Thymus (tissue), 14 donors: ENCODE measurements around the gene BDKRB1. TPM values are rescaled to one million over a fixed set of nuclear protein-coding genes. Genes with fewer than 3 reads are reported as not detected.

Experiments used
- DNase-seq, 9 donors: peaks; one replicate each; pipeline ENCODE4 v3.0.0-alpha.2; 2013; ENCODE audit warnings: low spot score in 9 of 9, low read depth in 6 of 9, missing footprints in 1 of 9
- H3K27ac ChIP-seq, 2 donors: one replicate each; pipeline ENCODE4 v1.5.1; 2013; ENCODE audit warnings: control low read depth in 1 of 2, low read depth in 1 of 2, low read length in 1 of 2, mild to moderate bottlenecking in 1 of 2, moderate library complexity in 1 of 2
- H3K27me3 ChIP-seq, 2 donors: one replicate each; pipeline ENCODE4 v1.5.1; 2013; ENCODE audit warnings: low read length in 1 of 2; ENCODE audit not compliant: control insufficient read depth in 2 of 2, insufficient read depth in 1 of 2
- H3K36me3 ChIP-seq, 2 donors: one replicate each; pipeline ENCODE4 v1.5.1; 2013; ENCODE audit warnings: low read length in 1 of 2, mild to moderate bottlenecking in 1 of 2, moderate library complexity in 1 of 2; ENCODE audit not compliant: control insufficient read depth in 2 of 2, insufficient read depth in 2 of 2
- H3K4me1 ChIP-seq, 2 donors: one replicate each; pipeline ENCODE4 v1.5.1; 2013; ENCODE audit warnings: low read length in 2 of 2; ENCODE audit not compliant: control insufficient read depth in 2 of 2, insufficient read depth in 2 of 2
- H3K4me3 ChIP-seq, 2 donors: one replicate each; pipeline ENCODE4 v1.5.1; 2013; ENCODE audit warnings: low read length in 2 of 2, control low read depth in 1 of 2, mild to moderate bottlenecking in 1 of 2
- H3K9me3 ChIP-seq, 2 donors: one replicate each; pipeline ENCODE4 v1.5.1; 2013; ENCODE audit warnings: low read length in 1 of 2, mild to moderate bottlenecking in 1 of 2; ENCODE audit not compliant: control insufficient read depth in 2 of 2, insufficient read depth in 1 of 2
- WGBS: extraction: QIAGEN DNeasy Blood & Tissue Kit; methylation state at CpG from one replicate; pipeline ENCODE4 v1.1.7; 2013; 5-methylcytosine and 5-hydroxymethylcytosine counted together
- long read RNA-seq, 10 donors: transcript quantifications; one replicate each; lab custom pipeline, GENCODE V29; 2026
- polyA plus RNA-seq: library from polyadenylated mRNA; stranded (reverse); fragments of 200-250 nt; gene quantifications from one replicate; pipeline ENCODE4 v1.2.3, GENCODE V29; 2013
- total RNA-seq: library from RNA; stranded (reverse); fragments of 120-200 nt; gene quantifications from one replicate; pipeline ENCODE4 v1.2.4, GENCODE V29; 2013
- donor health status: healthy.

Gene BDKRB1
- total RNA-seq, result 0.05 TPM
- polyA plus RNA-seq, result 0.62 TPM
- long read RNA-seq, donor 1, result 0 reads
- long read RNA-seq, donor 2, result 0 reads
- long read RNA-seq, donor 3, result 0 reads
- long read RNA-seq, donor 4, result 0 reads
- long read RNA-seq, donor 5, result 0 reads
- long read RNA-seq, donor 6, result 0 reads
- long read RNA-seq, donor 7, result 0 reads
- long read RNA-seq, donor 8, result 0 reads
- long read RNA-seq, donor 9, result 0 reads
- long read RNA-seq, donor 10, result 0 reads

- Histone ChIP-seq H3K36me3 (no peaks in the 10 kb centered on the region), H3K27me3 (peaks cover 0 to 6% of the 10 kb centered on the region in 2 donors), H3K27ac (no peak within 1 kb of the TSS), H3K9me3 (no peaks in the 10 kb centered on the region), H3K4me3 (no peak within 1 kb of the TSS), H3K4me1 (no peaks in the 10 kb centered on the region)
- 87% methylated on average over 12 of the region's 12 CpGs for WGBS
- no peak for DNase-seq
These were observed at the start of gene BDKRB1 for GRCh38 chr14:96255501-96256366. BDKRB1 (plus strand) TSS chr14:96256210; CDS start chr14:96263683, 7,473 bp downstream.

GRCh38 chr14:96206461-96206860, 49.5 kb upstream of the BDKRB1 start:
- Histone ChIP-seq H3K4me3 (no peak overlapping the region), H3K36me3 (no peaks in the 10 kb centered on the region), H3K4me1 (peaks cover 0 to 3% of the 10 kb centered on the region in 2 donors), H3K9me3 (no peaks in the 10 kb centered on the region), H3K27me3 (peaks cover 10 to 45% of the 10 kb centered on the region in 2 donors), H3K27ac (no peak overlapping the region)
- 86% methylated on average over 8 of the region's 8 CpGs for WGBS
- DNase-seq, result no peak

- H3K4me3 ChIP-seq, result no peak overlapping the region
- WGBS, result 97% methylated on average over 5 of the region's 5 CpGs
- no peaks in the 10 kb centered on the region for H3K9me3 ChIP-seq
- peaks cover 0 to 3% of the 10 kb centered on the region in 2 donors for H3K4me1 ChIP-seq
- H3K36me3 ChIP-seq, result no peaks in the 10 kb centered on the region
- H3K27me3 ChIP-seq, result peaks cover 10 to 39% of the 10 kb centered on the region in 2 donors
- no peak overlapping the region for H3K27ac ChIP-seq
- no peak for DNase-seq
These were observed 48.3 kb upstream of the BDKRB1 start for GRCh38 chr14:96207686-96208085.

DNA sequence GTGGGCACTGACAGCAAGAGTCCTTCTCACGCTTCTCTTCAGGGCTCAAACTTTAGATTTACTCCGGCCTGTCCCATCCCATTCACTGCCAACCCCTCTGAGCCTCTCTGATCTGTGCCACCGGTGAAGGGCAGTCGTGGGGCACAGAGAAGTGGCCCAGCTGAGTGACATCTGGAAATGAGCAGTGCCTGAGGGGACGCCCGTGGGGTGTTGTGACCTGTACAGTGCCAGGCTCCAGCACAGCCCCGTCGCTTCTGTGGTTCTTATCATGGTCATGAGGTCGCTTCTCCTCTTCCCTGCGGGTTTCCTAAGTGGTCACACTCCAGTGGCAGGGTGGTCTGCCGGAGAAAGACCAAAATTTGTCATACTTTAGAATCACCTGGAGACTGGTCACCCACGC, 47.3 kb upstream of the BDKRB1 start:
- 89% methylated on average over 12 of the region's 12 CpGs for WGBS
- H3K27me3 ChIP-seq, result peaks cover 8 to 30% of the 10 kb centered on the region in 2 donors
- H3K27ac ChIP-seq, result no peak overlapping the region
- no peaks in the 10 kb centered on the region for H3K9me3 ChIP-seq
- H3K4me1 ChIP-seq, result peaks cover 0 to 3% of the 10 kb centered on the region in 2 donors
- no peak overlapping the region for H3K4me3 ChIP-seq
- no peaks in the 10 kb centered on the region for H3K36me3 ChIP-seq
- DNase-seq, result no peak

DNA sequence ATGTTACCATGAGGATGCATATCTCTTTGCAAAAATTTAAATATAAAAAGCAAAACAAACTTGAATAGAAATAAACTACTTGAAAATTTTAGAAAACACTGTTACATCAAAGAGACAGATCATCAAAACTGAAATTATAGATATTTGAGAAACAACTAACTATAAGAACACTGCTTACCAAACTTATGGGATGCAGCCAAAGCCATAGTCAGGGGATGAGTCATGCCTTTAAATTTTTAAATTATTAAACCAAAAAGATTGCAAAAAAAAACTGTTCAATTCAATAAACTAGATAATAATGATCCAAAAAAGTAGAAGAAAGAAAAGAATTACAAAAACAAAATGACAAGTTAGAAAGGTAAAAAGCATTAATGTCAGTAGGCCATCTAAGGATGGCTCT, 43.9 kb upstream of the BDKRB1 start:
- Histone ChIP-seq H3K4me1 (no peaks in the 10 kb centered on the region), H3K9me3 (no peaks in the 10 kb centered on the region), H3K36me3 (no peaks in the 10 kb centered on the region), H3K27me3 (no peaks in the 10 kb centered on the region), H3K27ac (no peak overlapping the region), H3K4me3 (no peak overlapping the region)
- DNase-seq, result no peak

- no peak overlapping the region for H3K27ac ChIP-seq
- H3K9me3 ChIP-seq, result no peaks in the 10 kb centered on the region
- H3K4me1 ChIP-seq, result no peaks in the 10 kb centered on the region
- DNase-seq, result no peak
- 92% methylated on average over 4 of the region's 4 CpGs for WGBS
- no peak overlapping the region for H3K4me3 ChIP-seq
- H3K27me3 ChIP-seq, result no peaks in the 10 kb centered on the region
- no peaks in the 10 kb centered on the region for H3K36me3 ChIP-seq
These were observed 43.1 kb upstream of the BDKRB1 start for GRCh38 chr14:96212896-96213295.

DNA sequence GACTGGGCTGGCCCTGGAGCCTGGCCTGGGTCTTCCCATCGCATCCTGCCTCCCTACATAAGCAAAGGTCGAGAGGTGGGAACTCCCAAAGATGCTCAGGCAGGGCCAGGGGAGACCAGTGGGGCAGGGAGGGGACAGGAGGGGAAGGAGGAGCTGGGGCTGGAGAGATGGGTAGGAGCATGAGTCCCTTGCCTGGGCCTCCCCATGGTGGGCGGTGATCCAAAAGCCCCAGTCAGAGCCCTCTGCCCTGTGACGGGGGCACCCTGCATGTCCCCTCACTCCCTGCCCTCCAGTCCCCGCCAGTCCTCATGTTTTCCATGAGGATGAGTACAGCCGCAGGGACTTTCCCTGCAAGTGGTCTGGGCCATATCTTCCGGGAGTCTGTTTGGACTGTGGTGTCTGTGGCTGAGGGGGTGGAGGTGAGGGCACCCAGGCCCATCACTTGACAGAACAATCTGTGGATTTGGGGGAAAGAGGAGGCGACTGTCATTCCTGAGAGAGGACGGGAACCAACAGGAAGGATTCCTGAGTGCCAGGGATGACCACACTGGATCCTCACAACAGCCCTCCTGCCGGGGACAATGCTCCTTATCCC, 42.0 kb upstream of the BDKRB1 start:
- no peak for DNase-seq
- no peak overlapping the region for H3K27ac ChIP-seq
- H3K4me1 ChIP-seq, result no peaks in the 10 kb centered on the region
- no peak overlapping the region for H3K4me3 ChIP-seq
- H3K36me3 ChIP-seq, result no peaks in the 10 kb centered on the region
- no peaks in the 10 kb centered on the region for H3K9me3 ChIP-seq
- 92% methylated on average over 10 of the region's 10 CpGs for WGBS
- no peaks in the 10 kb centered on the region for H3K27me3 ChIP-seq

- DNase-seq, result no peak
- no peaks in the 10 kb centered on the region for H3K9me3 ChIP-seq
- H3K4me1 ChIP-seq, result no peaks in the 10 kb centered on the region
- H3K4me3 ChIP-seq, result no peak overlapping the region
- 87% methylated on average over 4 of the region's 4 CpGs for WGBS
- H3K27me3 ChIP-seq, result no peaks in the 10 kb centered on the region
- no peaks in the 10 kb centered on the region for H3K36me3 ChIP-seq
- no peak overlapping the region for H3K27ac ChIP-seq
These were observed 41.2 kb upstream of the BDKRB1 start for GRCh38 chr14:96214793-96215192.
